Measurements from ENCODE around the gene RAD51B.
A peak's percentile ranks its signal among the peaks of the same experiment; 100 is the strongest.

Gene RAD51B

GRCh38 chr14:68705741-68706283 is 886.2 kb downstream of the RAD51B start:
- Mint-ChIP-seq H3K27ac (no peak overlapping the region), H3K9me3 (no peaks in the 10 kb centered on the region), H3K4me1 (peaks cover 35% of the 10 kb centered on the region), H3K27me3 (no peaks in the 10 kb centered on the region), H3K36me3 (peaks cover 6% of the 10 kb centered on the region), H3K4me3 (no peak overlapping the region)
- no peak for ATAC-seq

- ATAC-seq = no peak
- Mint-ChIP-seq H3K27ac (peak overlapping the region; percentile 45), H3K36me3 (no peaks in the 10 kb centered on the region), H3K4me3 (no peak overlapping the region), H3K9me3 (no peaks in the 10 kb centered on the region), H3K4me1 (peaks cover 22% of the 10 kb centered on the region), H3K27me3 (no peaks in the 10 kb centered on the region)
Measured at GRCh38 chr14:68707482-68707881, 887.9 kb downstream of the RAD51B start.

- Mint-ChIP-seq H3K27me3 (no peaks in the 10 kb centered on the region), H3K4me3 (no peak overlapping the region), H3K9me3 (no peaks in the 10 kb centered on the region), H3K4me1 (peaks cover 16% of the 10 kb centered on the region), H3K27ac (no peak overlapping the region), H3K36me3 (no peaks in the 10 kb centered on the region)
- ATAC-seq = no peak
Measured at GRCh38 chr14:68708343-68708742, 888.8 kb downstream of the RAD51B start.

GRCh38 chr14:68709007-68709406 is 889.4 kb downstream of the RAD51B start:
- no peaks in the 10 kb centered on the region for H3K36me3 Mint-ChIP-seq
- H3K4me3 Mint-ChIP-seq = no peak overlapping the region
- no peak for ATAC-seq
- H3K27ac Mint-ChIP-seq = no peak overlapping the region
- no peaks in the 10 kb centered on the region for H3K9me3 Mint-ChIP-seq
- H3K4me1 Mint-ChIP-seq = peaks cover 16% of the 10 kb centered on the region
- H3K27me3 Mint-ChIP-seq = no peaks in the 10 kb centered on the region

GRCh38 chr14:68710776-68711175 is 891.2 kb downstream of the RAD51B start:
- H3K27me3 Mint-ChIP-seq = no peaks in the 10 kb centered on the region
- H3K9me3 Mint-ChIP-seq = no peaks in the 10 kb centered on the region
- no peak for ATAC-seq

GRCh38 chr14:68711561-68712309 is 892.2 kb downstream of the RAD51B start:
- Mint-ChIP-seq H3K27me3 (no peaks in the 10 kb centered on the region), H3K9me3 (no peaks in the 10 kb centered on the region), H3K4me3 (no peak overlapping the region), H3K4me1 (peaks cover 14% of the 10 kb centered on the region), H3K27ac (peak overlapping the region; percentile 7), H3K36me3 (no peaks in the 10 kb centered on the region)
- ATAC-seq = no peak

More at GRCh38 chr14:68710776-68711175, 891.2 kb downstream of the RAD51B start:
- Mint-ChIP-seq H3K4me3 (no peak overlapping the region), H3K27ac (peak overlapping the region; percentile 7), H3K36me3 (no peaks in the 10 kb centered on the region), H3K4me1 (peaks cover 16% of the 10 kb centered on the region)

GRCh38 chr14:68712703-68713370 is 893.3 kb downstream of the RAD51B start:
- Mint-ChIP-seq H3K4me1 (peaks cover 9% of the 10 kb centered on the region), H3K27ac (peak overlapping the region; percentile 47), H3K9me3 (no peaks in the 10 kb centered on the region), H3K4me3 (no peak overlapping the region), H3K36me3 (no peaks in the 10 kb centered on the region), H3K27me3 (no peaks in the 10 kb centered on the region)
- no peak for ATAC-seq

GRCh38 chr14:68713782-68714181 is 894.2 kb downstream of the RAD51B start:
- Mint-ChIP-seq H3K27me3 (no peaks in the 10 kb centered on the region), H3K4me1 (peaks cover 15% of the 10 kb centered on the region), H3K27ac (peak overlapping the region; percentile 47), H3K4me3 (no peak overlapping the region), H3K36me3 (no peaks in the 10 kb centered on the region), H3K9me3 (no peaks in the 10 kb centered on the region)
- ATAC-seq = no peak

- ATAC-seq = peak; percentile 64
- Mint-ChIP-seq H3K27ac (peak overlapping the region; percentile 41), H3K9me3 (peaks cover 3% of the 10 kb centered on the region), H3K36me3 (no peaks in the 10 kb centered on the region), H3K4me1 (peaks cover 24% of the 10 kb centered on the region), H3K4me3 (no peak overlapping the region), H3K27me3 (no peaks in the 10 kb centered on the region)
Measured at GRCh38 chr14:68714991-68715924, 895.7 kb downstream of the RAD51B start.

- H3K4me1 Mint-ChIP-seq = peaks cover 24% of the 10 kb centered on the region
- H3K36me3 Mint-ChIP-seq = no peaks in the 10 kb centered on the region
- H3K27me3 Mint-ChIP-seq = no peaks in the 10 kb centered on the region
- H3K4me3 Mint-ChIP-seq = no peak overlapping the region
- ATAC-seq = no peak
- no peak overlapping the region for H3K27ac Mint-ChIP-seq
- H3K9me3 Mint-ChIP-seq = peaks cover 3% of the 10 kb centered on the region
Measured at GRCh38 chr14:68716698-68717097, 897.1 kb downstream of the RAD51B start.

- Mint-ChIP-seq H3K9me3 (peaks cover 3% of the 10 kb centered on the region), H3K4me1 (peaks cover 24% of the 10 kb centered on the region), H3K4me3 (no peak overlapping the region), H3K36me3 (no peaks in the 10 kb centered on the region), H3K27ac (no peak overlapping the region), H3K27me3 (no peaks in the 10 kb centered on the region)
- peak; percentile 40 for ATAC-seq
Measured at GRCh38 chr14:68718023-68718990, 898.7 kb downstream of the RAD51B start.

GRCh38 chr14:68719634-68720384 is 900.2 kb downstream of the RAD51B start:
- peaks cover 23% of the 10 kb centered on the region for H3K4me1 Mint-ChIP-seq
- no peaks in the 10 kb centered on the region for H3K36me3 Mint-ChIP-seq
- no peak overlapping the region for H3K27ac Mint-ChIP-seq
- no peak for ATAC-seq
- H3K9me3 Mint-ChIP-seq = peaks cover 3% of the 10 kb centered on the region
- no peak overlapping the region for H3K4me3 Mint-ChIP-seq
- no peaks in the 10 kb centered on the region for H3K27me3 Mint-ChIP-seq

- Mint-ChIP-seq H3K36me3 (no peaks in the 10 kb centered on the region), H3K27ac (no peak overlapping the region), H3K9me3 (peaks cover 6% of the 10 kb centered on the region), H3K27me3 (no peaks in the 10 kb centered on the region), H3K4me3 (no peak overlapping the region), H3K4me1 (peaks cover 26% of the 10 kb centered on the region)
- no peak for ATAC-seq
Measured at GRCh38 chr14:68722186-68722585, 902.6 kb downstream of the RAD51B start.
